LNCaP clone FGC (cell line): ENCODE results near the gene ZNF467.

Experiments
- DNase-seq: peaks from one replicate; pipeline ENCODE4 v3.0.0-alpha.2; 2011; ENCODE audit warnings: low read depth
- H3K4me3 ChIP-seq: 2 replicates; pipeline ENCODE4 v1.5.1; 2011; ENCODE audit warnings: mild to moderate bottlenecking, low read depth, low read length, control low read depth
- TF ChIP-seq, protein P1 (sequence below): IDR thresholded peaks from 2 replicates; pipeline ENCODE4 v1.5.1; 2012; ENCODE audit warnings: mild to moderate bottlenecking; ENCODE audit not compliant: control insufficient read depth, insufficient read depth; ENCODE audit errors: extremely low read depth

The ZNF467 gene

DNA sequence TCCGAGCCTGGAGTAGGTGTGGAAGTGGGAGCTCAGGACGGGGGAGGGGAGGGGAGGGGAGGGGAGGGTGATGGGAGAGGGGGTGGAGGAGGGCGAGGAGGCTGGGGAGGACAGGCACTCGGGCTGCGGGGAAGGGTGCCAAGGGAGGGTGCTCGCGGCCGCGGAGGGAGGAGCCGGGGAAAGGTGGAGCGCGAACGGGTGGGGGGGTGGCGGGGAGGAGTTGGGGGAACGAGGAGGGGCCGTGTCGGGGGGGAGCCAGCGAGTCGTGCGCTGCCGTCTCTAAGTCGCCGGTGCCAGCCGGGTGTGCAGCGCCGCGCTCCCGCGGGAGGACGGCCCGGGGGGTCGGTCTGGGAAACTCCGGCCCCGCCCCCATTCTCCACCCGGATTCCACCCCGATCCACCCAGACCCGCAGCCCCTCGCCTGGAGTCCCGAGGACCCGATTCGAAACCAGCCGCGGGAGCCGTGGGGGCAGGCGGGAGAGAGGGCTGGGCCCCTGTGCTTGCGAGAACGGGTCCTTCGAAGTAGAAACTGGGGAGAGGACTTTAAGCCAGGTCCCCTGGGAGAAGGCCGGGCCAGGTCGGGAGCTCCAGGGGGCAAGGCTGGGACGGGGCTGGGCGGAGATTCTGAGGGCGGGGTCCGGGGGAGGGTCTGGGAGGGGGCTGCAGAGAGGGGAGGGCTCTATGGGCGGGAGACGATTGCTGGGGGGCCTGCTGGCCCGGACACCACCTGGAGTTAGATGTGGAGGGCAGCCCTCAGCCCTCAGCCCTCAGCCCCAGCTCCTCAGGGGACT is at the start of gene ZNF467:
Gene ZNF467, minus strand, starts transcription at position 143 of the 791 bp plus-strand sequence. CDS start 2,556 bp downstream, outside the sequence.
- peak; percentile 8 for DNase-seq
- peak within 1 kb of the TSS; percentile 80 for H3K4me3 ChIP-seq
- TF ChIP-seq, protein P1, sequence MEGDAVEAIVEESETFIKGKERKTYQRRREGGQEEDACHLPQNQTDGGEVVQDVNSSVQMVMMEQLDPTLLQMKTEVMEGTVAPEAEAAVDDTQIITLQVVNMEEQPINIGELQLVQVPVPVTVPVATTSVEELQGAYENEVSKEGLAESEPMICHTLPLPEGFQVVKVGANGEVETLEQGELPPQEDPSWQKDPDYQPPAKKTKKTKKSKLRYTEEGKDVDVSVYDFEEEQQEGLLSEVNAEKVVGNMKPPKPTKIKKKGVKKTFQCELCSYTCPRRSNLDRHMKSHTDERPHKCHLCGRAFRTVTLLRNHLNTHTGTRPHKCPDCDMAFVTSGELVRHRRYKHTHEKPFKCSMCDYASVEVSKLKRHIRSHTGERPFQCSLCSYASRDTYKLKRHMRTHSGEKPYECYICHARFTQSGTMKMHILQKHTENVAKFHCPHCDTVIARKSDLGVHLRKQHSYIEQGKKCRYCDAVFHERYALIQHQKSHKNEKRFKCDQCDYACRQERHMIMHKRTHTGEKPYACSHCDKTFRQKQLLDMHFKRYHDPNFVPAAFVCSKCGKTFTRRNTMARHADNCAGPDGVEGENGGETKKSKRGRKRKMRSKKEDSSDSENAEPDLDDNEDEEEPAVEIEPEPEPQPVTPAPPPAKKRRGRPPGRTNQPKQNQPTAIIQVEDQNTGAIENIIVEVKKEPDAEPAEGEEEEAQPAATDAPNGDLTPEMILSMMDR, result no peak

GRCh38 chr7:149822353-149822943 is 49.1 kb upstream of the ZNF467 start:
- no peak overlapping the region for H3K4me3 ChIP-seq
- no peak for DNase-seq
- TF ChIP-seq, protein P1, result no peak

GRCh38 chr7:149821191-149822148 is 48.1 kb upstream of the ZNF467 start:
- no peak overlapping the region for H3K4me3 ChIP-seq
- TF ChIP-seq, protein P1, result no peak
- no peak for DNase-seq

DNA sequence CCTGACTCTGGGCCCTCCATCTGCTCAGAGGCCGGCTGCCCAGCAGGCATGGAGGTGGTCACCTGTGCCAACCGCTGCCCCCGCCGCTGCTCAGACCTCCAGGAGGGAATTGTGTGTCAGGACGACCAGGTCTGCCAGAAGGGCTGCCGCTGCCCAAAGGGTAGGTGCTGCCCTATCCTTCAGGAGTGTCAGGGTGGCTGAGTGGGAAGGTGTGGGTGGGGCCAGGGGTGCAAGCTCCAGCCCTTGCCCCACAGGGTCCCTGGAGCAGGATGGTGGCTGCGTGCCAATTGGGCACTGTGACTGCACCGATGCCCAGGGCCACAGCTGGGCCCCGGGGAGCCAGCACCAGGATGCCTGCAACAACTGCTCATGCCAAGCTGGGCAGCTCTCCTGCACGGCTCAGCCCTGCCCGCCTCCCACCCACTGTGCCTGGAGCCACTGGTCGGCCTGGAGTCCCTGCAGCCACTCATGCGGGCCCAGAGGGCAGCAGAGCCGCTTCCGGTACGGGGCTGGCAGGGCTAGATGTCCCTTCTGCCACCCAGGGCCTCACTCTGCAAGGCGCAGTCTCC is 47.3 kb upstream of the ZNF467 start:
- TF ChIP-seq, protein P1, result no peak
- no peak overlapping the region for H3K4me3 ChIP-seq
- no peak for DNase-seq

DNA sequence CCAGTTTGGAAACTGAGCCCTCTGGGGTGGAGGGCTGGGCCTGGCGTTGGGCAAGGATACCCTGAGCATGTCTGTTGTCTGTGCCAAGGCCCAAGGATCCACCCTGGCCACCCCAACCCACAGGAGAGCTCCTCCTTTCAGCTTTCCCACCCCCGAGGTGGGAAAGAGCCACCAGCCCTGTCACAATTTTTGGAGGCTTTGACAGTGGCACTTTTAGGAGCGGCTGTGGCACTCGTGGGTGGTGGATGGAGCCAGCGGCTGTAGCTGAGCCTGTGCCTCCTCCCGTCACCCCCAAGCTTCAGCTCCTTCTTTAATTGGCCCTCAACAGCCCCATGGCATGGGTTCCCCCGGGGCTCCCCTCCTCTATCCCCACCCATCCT is 46.6 kb upstream of the ZNF467 start:
- TF ChIP-seq, protein P1, result no peak
- no peak for DNase-seq
- H3K4me3 ChIP-seq, result no peak overlapping the region

DNA sequence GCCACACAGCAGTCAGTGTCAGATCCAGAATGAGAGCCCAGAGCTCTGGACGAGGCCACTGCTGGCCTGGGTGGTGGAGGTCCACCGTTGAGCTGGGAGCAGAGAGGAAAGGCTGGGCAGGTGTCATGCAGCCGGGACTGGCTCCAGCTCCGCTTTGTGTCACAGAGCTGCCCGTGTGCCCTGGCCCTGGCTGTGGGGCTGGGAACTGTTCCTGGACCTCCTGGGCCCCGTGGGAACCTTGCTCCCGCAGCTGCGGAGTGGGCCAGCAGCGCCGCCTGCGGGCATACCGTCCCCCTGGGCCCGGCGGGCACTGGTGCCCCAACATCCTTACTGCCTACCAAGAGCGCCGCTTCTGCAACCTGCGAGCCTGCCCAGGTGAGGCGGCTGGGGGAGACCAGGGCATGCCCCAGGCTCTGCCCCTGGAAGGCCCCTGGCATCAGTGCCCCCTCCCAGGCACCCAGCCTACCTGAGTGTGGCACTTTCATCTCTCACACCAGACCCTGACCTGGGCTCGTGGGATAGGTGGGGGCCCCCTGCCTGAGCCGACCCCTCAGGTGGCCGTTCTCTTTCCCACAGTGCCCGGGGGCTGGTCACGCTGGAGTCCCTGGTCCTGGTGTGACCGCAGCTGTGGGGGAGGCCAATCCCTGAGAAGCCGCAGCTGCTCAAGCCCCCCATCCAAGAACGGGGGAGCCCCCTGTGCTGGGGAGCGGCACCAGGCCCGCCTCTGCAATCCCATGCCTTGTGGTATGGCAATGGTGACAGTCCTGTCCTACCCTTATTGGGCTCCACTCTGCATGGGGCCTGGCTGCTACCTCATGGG is 46.0 kb upstream of the ZNF467 start:
- TF ChIP-seq, protein P1, result no peak
- no peak overlapping the region for H3K4me3 ChIP-seq

More for the DNA sequence above, 46.0 kb upstream of the ZNF467 start:
- DNase-seq, result no peak
